K562 (cell line): ENCODE results near the gene TBL1X. TPM values are rescaled to one million over a fixed set of nuclear protein-coding genes. Genes with fewer than 3 reads are reported as not detected.

ENCODE experiments used
- ATAC-seq: fragments of 200-7000 bp; cut with Tn5 transposase; 3 replicates; pipeline ENCODE4 v1.9.1; 2020; ENCODE audit warnings: moderate library complexity
- BruUV-seq: library from RNA; stranded (reverse); fragments of 400-500 nt; replicated peaks from 2 replicates; lab custom pipeline; 2021; lab: Mats Ljungman, UMichigan
- CTCF ChIA-PET: fragments of 300-600 bp; formaldehyde crosslinking; extraction: SDS; loops from one replicate; lab custom pipeline; 2021; ENCODE audit warnings: low intra/inter-chr PET ratio; lab: Yijun Ruan, JAX
- POLR2A ChIA-PET: fragments of 300-600, 350-650 bp; sonication (Branson Sonifier 250); formaldehyde crosslinking; extraction: SDS; loops from one replicate; lab custom pipeline; 2021; ENCODE audit warnings: antibody characterized with exemption, inconsistent platforms; lab: Yijun Ruan, JAX
- DNase-seq, 4 experiments: peaks; one replicate each; pipeline versions ENCODE4 v3.0.0 to v3.0.0-alpha.2; 2011 to 2018; ENCODE audit warnings: low spot score in 3 of 4, mixed read lengths in 3 of 4; ENCODE audit errors: extremely low read depth in 1 of 4
- FAIRE-seq: peaks from 2 replicates; lab custom pipeline; 2011; peaks lifted over from hg19 to GRCh38; lab: Jason Lieb, UNC
- H2AFZ ChIP-seq: 2 replicates; pipeline ENCODE4 v1.6.0; 2011; ENCODE audit warnings: low read depth, low read length, control low read depth, inconsistent platforms
- H3K27ac ChIP-seq: fragments of 200-600 bp; 3 replicates; pipeline ENCODE4 v1.8.0; 2011; ENCODE audit warnings: low read depth, mild to moderate bottlenecking, control low read depth, inconsistent platforms, low read length, moderate library complexity, mixed read lengths; ENCODE audit errors: extremely low read depth
- H3K27me3 ChIP-seq, 2 experiments: fragments of 300-600 bp in 1 of 2; 2 replicates in 1 of 2; 3 replicates in 1 of 2; pipeline versions ENCODE4 v1.6.0 to v1.8.0; 2011; ENCODE audit warnings: inconsistent platforms in 2 of 2, low read length in 2 of 2, mild to moderate bottlenecking in 1 of 2, mixed read lengths in 1 of 2, moderate library complexity in 1 of 2; ENCODE audit not compliant: control insufficient read depth in 2 of 2, insufficient read depth in 2 of 2
- H3K36me3 ChIP-seq: fragments of 300-600 bp; 3 replicates; pipeline ENCODE4 v1.8.0; 2011; ENCODE audit warnings: mild to moderate bottlenecking, low read length, inconsistent platforms; ENCODE audit not compliant: control insufficient read depth, insufficient read depth
- H3K4me1 ChIP-seq, 2 experiments: fragments of 200-600 bp in 1 of 2; replicated peaks in 1 of 2; 2 replicates in 1 of 2; 3 replicates in 1 of 2; pipeline versions ENCODE4 v1.5.1 to v1.8.0; 2011; ENCODE audit warnings: inconsistent platforms in 2 of 2, low read length in 2 of 2, mild to moderate bottlenecking in 1 of 2, mixed read lengths in 1 of 2, moderate library complexity in 1 of 2; ENCODE audit not compliant: control insufficient read depth in 2 of 2, insufficient read depth in 2 of 2
- H3K4me2 ChIP-seq: 2 replicates; pipeline ENCODE4 v1.6.1; 2011; ENCODE audit warnings: low read length, control low read depth, inconsistent platforms, mixed read lengths; ENCODE audit not compliant: insufficient read depth
- H3K4me3 ChIP-seq: fragments of 200-600 bp; sonication (generic), shearing (Covaris generic); 2 replicates; pipeline ENCODE4 v1.5.1; 2016; ENCODE audit warnings: control low read depth, inconsistent platforms
- H3K79me2 ChIP-seq: fragments of 200-600 bp; 3 replicates; pipeline ENCODE4 v1.8.0; 2011; ENCODE audit warnings: low read length, inconsistent platforms; ENCODE audit not compliant: control insufficient read depth, insufficient read depth
- H3K9ac ChIP-seq, 2 experiments: 2 replicates each; pipeline versions ENCODE4 v1.6.0 to v1.6.1; 2011; ENCODE audit warnings: low read depth in 2 of 2, low read length in 2 of 2, control low read depth in 1 of 2, inconsistent platforms in 1 of 2, mild to moderate bottlenecking in 1 of 2, mixed read lengths in 1 of 2; ENCODE audit not compliant: insufficient read depth in 1 of 2
- H3K9me1 ChIP-seq: one replicate; pipeline ENCODE4 v1.6.0; 2011; ENCODE audit warnings: inconsistent platforms, mild to moderate bottlenecking, low read length, moderate library complexity; ENCODE audit not compliant: control insufficient read depth, insufficient read depth
- H3K9me3 ChIP-seq: replicated peaks from 2 replicates; pipeline ENCODE4 v1.5.1; 2011; ENCODE audit warnings: low read depth, low read length, inconsistent platforms; ENCODE audit not compliant: control insufficient read depth, insufficient read depth
- H4K20me1 ChIP-seq: replicated peaks from 2 replicates; pipeline ENCODE4 v1.6.1; 2011; ENCODE audit warnings: low read length, inconsistent platforms, mixed read lengths; ENCODE audit not compliant: control insufficient read depth, insufficient read depth
- CBX5 ChIP-seq: IDR thresholded peaks from 2 replicates; pipeline ENCODE4 v1.6.1; 2014; ENCODE audit warnings: low read depth, borderline replicate concordance
- ERF ChIP-seq: fragments of 450-650 bp; formaldehyde crosslinking; IDR thresholded peaks from 2 replicates; pipeline ENCODE4 v1.4.0; 2020; ENCODE audit warnings: mild to moderate bottlenecking, mixed read lengths
- FOXM1 ChIP-seq, 2 experiments: fragments of 450-650 bp in 1 of 2; sonication (generic) in 1 of 2; formaldehyde crosslinking in 1 of 2; IDR thresholded peaks; 2 replicates each; pipeline versions ENCODE4 v1.6.1 to v1.9.0; 2017 to 2022; ENCODE audit warnings: low read depth in 2 of 2, mild to moderate bottlenecking in 2 of 2, missing genetic modification reagents in 1 of 2, moderate library complexity in 1 of 2
- HNRNPH1 ChIP-seq: fragments of 200-400 bp; formaldehyde crosslinking; optimal IDR thresholded peaks from 2 replicates; pipeline ENCODE3; 2017; ENCODE audit warnings: low read depth, mild to moderate bottlenecking, low read length, moderate library complexity
- KAT7 ChIP-seq: sonication (generic); formaldehyde crosslinking; IDR thresholded peaks from 2 replicates; pipeline ENCODE4 v1.8.0; 2022; ENCODE audit warnings: missing genetic modification reagents, mild to moderate bottlenecking, borderline replicate concordance
- KAT8 ChIP-seq: fragments of 450-650 bp; IDR thresholded peaks from 2 replicates; pipeline ENCODE4 v1.6.1; 2016; ENCODE audit warnings: low read depth, mild to moderate bottlenecking
- MITF ChIP-seq: IDR thresholded peaks from 2 replicates; pipeline ENCODE4 v1.6.1; 2014; ENCODE audit warnings: antibody characterized with exemption
- NR0B1 ChIP-seq: fragments of 450-650 bp; IDR thresholded peaks from one replicate; pipeline ENCODE4 v1.6.1; 2018; ENCODE audit warnings: mild to moderate bottlenecking, moderate library complexity; ENCODE audit not compliant: partially characterized antibody
- SIN3B ChIP-seq: fragments of 450-650 bp; IDR thresholded peaks from 2 replicates; pipeline ENCODE4 v1.6.1; 2017; ENCODE audit warnings: low read depth, mild to moderate bottlenecking, moderate library complexity
- SMARCE1 ChIP-seq: fragments of 450-650 bp; IDR thresholded peaks from 2 replicates; pipeline ENCODE4 v1.7.1; 2016; ENCODE audit warnings: mild to moderate bottlenecking
- TAF1 ChIP-seq: IDR thresholded peaks from 2 replicates; pipeline ENCODE4 v1.6.1; 2011; ENCODE audit warnings: mild to moderate bottlenecking, low read length, moderate library complexity; ENCODE audit not compliant: insufficient read depth, control insufficient read depth, severe bottlenecking; ENCODE audit errors: extremely low read depth
- YBX1 ChIP-seq: fragments of 450-650 bp; IDR thresholded peaks from 2 replicates; pipeline ENCODE4 v1.7.1; 2016; ENCODE audit warnings: mild to moderate bottlenecking
- ZNF175 ChIP-seq: fragments of 200-800 bp; sonication (Bioruptor generic); IDR thresholded peaks from 2 replicates; pipeline ENCODE4 v1.6.1; 2016; ENCODE audit warnings: low read depth, mild to moderate bottlenecking, missing genetic modification characterization, missing compliant biosample characterization
- ZNF282 ChIP-seq: sonication (generic); formaldehyde crosslinking; IDR thresholded peaks from 2 replicates; pipeline ENCODE4 v1.8.1; 2023; ENCODE audit warnings: missing genetic modification reagents
- ZNF445 ChIP-seq: fragments of 250-450 bp; sonication (Bioruptor Pico); IDR thresholded peaks from 2 replicates; pipeline ENCODE4 v1.4.0; 2020; ENCODE audit warnings: low read depth, mild to moderate bottlenecking, moderate library complexity
- WGBS: fragments of 100-300 bp; shearing (Covaris generic); methylation state at CpG from one replicate; pipeline ENCODE4 v1.1.6; 2016; ENCODE audit warnings: low coverage, mixed read lengths; ENCODE audit not compliant: insufficient coverage; ENCODE audit errors: missing lambda C conversion rate; 5-methylcytosine and 5-hydroxymethylcytosine counted together
- in situ Hi-C: fragments of 300-500 bp; cut with MboI; formaldehyde crosslinking; loops from 4 replicates; pipeline ENCODE4 v1.15.0; 2018; ENCODE audit warnings: inconsistent platforms, mixed read lengths
- intact Hi-C: fragments of 100-400 bp; cut with micrococcal nuclease; formaldehyde crosslinking; loops from 2 replicates; pipeline ENCODE4 v1.14.2; 2022
- polyA plus RNA-seq, 8 experiments: library from polyadenylated mRNA; depleted of rRNA in 4 of 8; stranded (reverse) in 5 of 8; unstranded in 3 of 8; fragments of >200 nt; fragmentation: Nextera tagmentation in 2 of 8; fragmentation: Illumina TruSeq in 1 of 8; extraction: Ambion mirVana in 2 of 8; extraction: Trizol in 1 of 8; gene quantifications; 2 replicates each; pipeline versions ENCODE4 v1.2.1 to v1.2.3, GENCODE V29; 2011 to 2014; ENCODE audit warnings: inconsistent platforms in 1 of 8, missing spikeins in 1 of 8
- total RNA-seq, 7 experiments: library from RNA; depleted of rRNA in 6 of 7; stranded (reverse); fragments of >200 nt in 6 of 7; fragmentation: Illumina TruSeq in 2 of 7; extraction: Trizol in 2 of 7; gene quantifications; 2 replicates each; pipeline versions ENCODE4 v1.2.1 to v1.2.3, GENCODE V29; 2011 to 2021; ENCODE audit warnings: low replicate concordance in 1 of 7

Gene TBL1X
- total and polyA plus RNA-seq, 9 of the 15 experiments (the other 6 are each of a cell fraction or from before 2014, with no cell fraction given), result 6.0 to 49.6 (median 19.7) TPM

GRCh38 chrX:9681011-9681410 is 216.2 kb downstream of the TBL1X start (continued):
- TF ChIP-seq NR0B1, result no peak
- TF ChIP-seq HNRNPH1, result no peak

- H3K36me3 ChIP-seq, result peaks cover 10% of the 10 kb centered on the region; the same call in 2 of the 3 replicates
- H3K4me2 ChIP-seq, result no peak overlapping the region
- FAIRE-seq (no peak), ATAC-seq (no peak), DNase-seq (no peak)
- no peak overlapping the region for H3K27ac ChIP-seq
- no peaks in the 10 kb centered on the region for H3K9me3 ChIP-seq
- no peak overlapping the region for H3K4me3 ChIP-seq
- WGBS, result 92% methylated on average over 4 of the region's 4 CpGs
- CTCF ChIA-PET, result no interaction called here
- H4K20me1 ChIP-seq, result 0 out of 2 replicates have a peak, but pooled peaks cover 4% of the 10 kb centered on the region
- in situ Hi-C loops (no loop called here), intact Hi-C loops (no loop called here)
- POLR2A ChIA-PET, result no interaction called here
- H3K27me3 ChIP-seq, result no peaks in the 10 kb centered on the region
- no peak overlapping the region for H3K9ac ChIP-seq
- no peaks in the 10 kb centered on the region for H3K79me2 ChIP-seq
- H3K9me1 ChIP-seq, result no peaks in the 10 kb centered on the region
- H2AFZ ChIP-seq, result no peak overlapping the region
- TF ChIP-seq SIN3B (no peak), MITF (no peak), ZNF175 (CRISPR knock-in tag) (no peak), YBX1 (no peak), TAF1 (no peak), CBX5 (no peak), ZNF445 (CRISPR knock-in tag) (no peak), ZNF282 (CRISPR knock-in tag) (no peak), KAT8 (no peak), SMARCE1 (no peak), FOXM1 (IDR thresholded peaks at IDR 0.05; ENCODE audit: low read depth) (no peak), FOXM1 (CRISPR knock-in tag; IDR thresholded peaks at IDR 0.05; ENCODE audit: low read depth) (no peak), KAT7 (CRISPR knock-in tag) (no peak), ERF (no peak)
- H3K4me1 ChIP-seq, result no peaks in the 10 kb centered on the region
- no TSS peak for BruUV-seq
Measured at GRCh38 chrX:9681422-9681821, 216.6 kb downstream of the TBL1X start.
